Activated CD4-positive, alpha-beta T cell treated with anti-CD3 and anti-CD28 coated beads, Interleukin-2, amount 50 U/mL, for 24 hours (primary cell): ENCODE data around the gene CNBD2.
"Not testable (repeated sequence)": the region's sequence is repeated elsewhere in the genome, so short reads cannot be mapped to it uniquely, and the experiment has no call there.

Source experiments
- DNase-seq, 2 donors: peaks; one replicate each; pipeline ENCODE4 v3.0.0-alpha.2; 2020; ENCODE audit warnings: low read depth in 1 of 2, low spot score in 1 of 2

Gene CNBD2

GRCh38 chr20:35974256-35974655 is 5.9 kb downstream of the CNBD2 start:
- no peak for DNase-seq

DNA sequence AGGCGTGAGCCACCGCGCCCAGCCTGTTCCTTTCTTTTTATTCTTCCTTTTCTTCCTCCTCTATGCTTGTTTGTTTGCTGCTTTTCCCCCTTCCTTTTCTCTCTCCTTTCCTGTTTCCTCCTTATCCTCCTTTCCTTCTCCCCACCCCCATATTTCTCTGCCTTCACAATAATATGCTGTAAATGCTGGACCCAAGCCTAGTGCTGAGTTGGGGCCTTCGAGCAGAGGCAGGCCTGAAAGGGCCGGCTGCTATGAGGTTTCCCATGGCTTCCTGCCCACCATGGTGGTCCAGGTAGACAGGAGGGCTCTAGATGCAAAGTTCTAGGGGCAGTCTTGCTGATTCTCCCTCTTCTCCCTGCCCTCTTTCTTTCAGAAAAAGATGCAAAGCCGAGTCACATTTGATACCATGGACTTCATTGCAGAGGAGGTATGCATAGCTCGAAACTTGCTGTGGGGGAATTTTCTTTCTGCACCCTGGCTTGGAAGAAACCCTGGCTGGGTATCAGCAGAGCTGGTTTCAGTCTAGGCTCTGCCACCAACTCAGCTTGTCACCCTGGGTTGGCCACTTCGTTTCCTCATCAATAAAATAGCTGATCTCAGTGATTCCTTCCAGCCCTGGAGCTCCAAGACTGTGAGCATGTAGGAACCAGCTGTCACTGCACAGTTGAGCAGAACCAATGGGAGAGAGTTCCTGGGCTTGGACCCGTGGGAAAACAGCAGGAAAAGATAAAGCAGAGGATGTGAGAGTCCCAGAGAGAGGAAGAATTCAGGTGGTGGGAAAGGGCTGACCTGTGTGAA is 7.4 kb downstream of the CNBD2 start:
- DNase-seq: no peak

DNA sequence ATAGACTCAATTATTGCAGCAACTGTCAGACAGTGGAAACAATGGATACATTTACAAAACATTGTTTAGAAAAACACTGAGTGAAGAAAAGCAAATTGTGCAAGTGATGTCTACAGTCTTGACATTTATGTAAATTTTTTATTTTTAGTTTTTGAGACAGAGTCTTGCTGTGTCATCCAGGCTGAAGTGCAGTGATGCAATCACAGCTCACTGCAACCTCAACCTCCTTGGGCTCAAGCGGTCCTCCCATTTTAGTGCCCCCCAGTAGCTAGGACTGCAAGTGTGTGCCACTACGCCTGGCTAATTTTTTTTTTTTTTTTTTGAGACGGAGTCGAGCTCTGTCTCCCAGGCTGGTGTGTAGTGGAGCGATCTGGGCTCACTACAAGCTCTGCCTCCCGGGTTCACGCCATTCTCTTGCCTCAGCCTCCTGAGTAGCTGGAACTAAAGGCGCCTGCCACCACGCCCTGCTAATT is 9.7 kb downstream of the CNBD2 start:
- no peak for DNase-seq

- no peak for DNase-seq
Measured at GRCh38 chr20:35979544-35979943, 11.2 kb downstream of the CNBD2 start.

DNA sequence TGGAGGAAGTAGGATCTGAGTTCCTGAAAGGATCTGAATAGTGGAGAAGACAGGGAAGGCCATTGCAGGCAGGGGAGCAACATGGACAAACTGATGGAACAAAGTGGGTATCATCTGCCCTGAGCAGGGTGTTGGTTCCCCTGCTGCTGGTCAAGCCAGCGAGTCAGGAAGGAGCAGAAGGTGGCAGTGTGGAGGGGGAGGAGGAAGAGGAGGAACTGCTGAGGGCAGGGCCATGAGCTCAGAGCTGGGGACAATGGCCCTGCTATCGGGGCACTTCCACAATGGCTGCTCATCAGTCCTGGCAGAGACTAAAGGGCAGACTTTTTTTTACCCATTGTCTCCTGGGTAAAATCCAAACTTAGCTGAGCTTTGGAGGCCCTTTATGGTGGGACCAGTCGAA is 13.6 kb downstream of the CNBD2 start:
- DNase-seq: no peak

DNA sequence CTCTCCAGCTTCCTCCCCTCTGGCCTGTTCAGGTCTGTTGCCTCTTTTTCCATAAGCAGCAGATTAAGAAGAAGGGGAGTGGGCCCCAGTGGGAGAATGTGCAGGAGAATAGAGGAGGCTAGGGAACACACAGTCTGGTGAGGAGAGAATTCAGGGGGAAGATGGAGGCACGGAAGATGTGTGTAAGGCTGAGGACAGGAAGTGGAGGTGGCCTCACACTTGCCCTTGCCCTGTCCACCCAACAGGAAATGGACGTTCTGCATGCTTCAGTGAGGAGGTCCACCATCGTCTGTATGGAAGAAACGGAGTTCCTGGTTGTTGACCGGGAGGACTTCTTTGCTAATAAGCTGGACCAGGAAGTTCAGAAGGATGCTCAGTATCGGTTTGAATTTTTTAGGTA is 16.0 kb downstream of the CNBD2 start:
- no peak for DNase-seq

GRCh38 chr20:35985806-35986205 is 17.4 kb downstream of the CNBD2 start:
- no peak for DNase-seq

DNA sequence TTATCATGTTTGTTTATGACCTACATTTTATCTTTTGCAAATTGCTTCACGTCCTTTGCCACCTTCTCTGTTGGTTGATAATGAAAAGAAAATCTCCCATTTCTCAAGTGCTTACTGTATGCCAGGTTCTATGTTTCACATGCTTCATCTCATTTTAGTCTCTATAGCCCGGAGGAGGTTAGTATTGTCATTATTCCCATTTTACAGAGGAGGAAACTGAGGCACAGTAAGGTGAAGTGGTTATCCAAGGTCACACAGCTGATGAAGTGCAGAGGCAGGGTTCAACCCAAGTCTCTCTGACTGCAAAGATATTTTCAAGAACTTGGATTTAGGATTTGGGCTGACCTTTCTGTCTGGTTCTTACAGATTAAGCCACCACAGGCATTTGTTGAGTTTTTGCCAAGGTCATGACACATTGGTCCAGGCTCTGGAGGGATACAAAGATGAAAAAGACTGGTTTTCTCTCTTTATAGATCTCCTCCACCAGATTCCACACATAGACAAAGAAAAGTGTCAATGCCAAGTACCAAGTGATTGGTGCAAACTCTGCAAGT is 20.6 kb downstream of the CNBD2 start:
- DNase-seq: no peak

DNA sequence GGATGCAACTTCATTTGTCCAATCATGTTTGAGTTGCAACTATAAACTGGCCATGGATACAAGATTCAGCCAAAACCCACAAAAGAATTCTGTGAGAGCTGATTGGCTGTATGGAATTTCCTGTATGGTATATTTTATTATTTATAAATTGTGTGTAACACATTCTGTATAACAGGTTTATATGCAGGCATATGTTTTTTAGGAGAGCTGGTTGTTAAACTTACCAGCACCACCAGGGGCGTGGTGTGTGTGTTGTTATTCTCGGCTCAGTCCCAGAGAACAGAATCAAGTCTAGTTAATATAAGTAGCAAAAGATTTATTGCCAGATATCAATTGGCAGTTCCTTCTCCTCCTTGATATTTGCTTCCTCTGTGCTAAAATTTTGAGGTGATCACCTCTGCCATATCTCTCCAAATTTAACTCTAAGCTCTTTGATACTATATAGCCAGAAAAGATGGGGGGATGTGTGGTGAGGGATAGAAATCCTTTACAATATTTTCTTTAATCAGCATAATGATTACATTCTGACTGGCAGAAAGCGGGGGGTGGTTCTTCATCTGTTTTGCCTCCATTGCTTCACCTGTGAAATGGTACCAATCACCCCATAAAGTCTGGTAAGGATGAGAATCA is 22.9 kb downstream of the CNBD2 start:
- no peak for DNase-seq

DNA sequence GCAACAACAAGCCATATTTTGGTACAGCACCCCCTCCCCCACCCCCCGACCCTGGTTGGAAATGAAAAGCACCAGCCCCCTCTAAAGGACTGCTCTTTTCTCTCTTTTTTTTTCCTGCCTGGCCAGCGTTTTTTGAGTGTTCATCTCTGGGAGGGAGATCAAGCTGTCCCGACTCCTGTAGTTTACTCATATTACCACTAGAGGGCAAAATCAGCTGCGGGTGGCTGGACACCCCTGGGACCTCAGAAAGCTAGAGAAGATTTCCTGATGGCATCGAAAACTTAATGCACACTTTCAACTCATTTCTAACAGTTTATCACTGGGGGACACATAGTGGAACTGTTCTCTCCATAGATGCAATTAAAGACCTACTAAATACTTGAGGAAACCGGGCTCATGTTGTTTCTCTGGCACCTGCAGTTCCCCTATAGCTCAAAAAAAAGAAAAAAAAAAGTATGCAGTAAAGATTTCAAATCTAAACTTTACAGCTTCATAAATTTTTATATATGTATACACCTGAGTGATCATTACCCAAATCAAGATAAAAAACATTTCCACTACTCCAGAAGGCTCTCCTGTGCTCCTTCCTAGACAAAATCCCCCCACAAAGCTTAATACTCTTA is 24.4 kb downstream of the CNBD2 start:
- DNase-seq: peak in 1 of 2 donors; percentile 37

GRCh38 chr20:35994994-35995453 is 26.6 kb downstream of the CNBD2 start:
- peak; percentile 63 to 66 for DNase-seq

DNA sequence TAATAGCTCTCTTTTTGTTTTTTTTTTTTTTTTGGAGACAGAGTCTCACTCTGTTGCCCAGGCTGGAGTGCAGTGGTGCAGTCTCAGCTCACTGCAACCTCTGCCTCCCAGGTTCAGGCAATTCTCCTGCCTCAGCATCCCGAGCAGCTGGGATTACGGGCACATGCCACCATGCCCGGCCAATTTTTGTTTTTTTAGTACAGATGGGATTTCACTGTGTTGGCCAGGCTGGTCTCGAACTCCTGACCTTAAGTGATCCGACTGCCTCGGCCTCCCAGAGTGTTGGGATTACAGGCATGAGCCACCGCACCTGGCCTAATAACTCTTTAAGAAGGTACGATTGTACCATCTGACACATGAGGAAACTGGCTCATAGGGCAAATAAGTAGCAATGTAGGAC is 28.1 kb downstream of the CNBD2 start:
- DNase-seq: not testable (repeated sequence)

GRCh38 chr20:36001331-36001730 is 32.9 kb downstream of the CNBD2 start:
- not testable (repeated sequence) for DNase-seq

DNA sequence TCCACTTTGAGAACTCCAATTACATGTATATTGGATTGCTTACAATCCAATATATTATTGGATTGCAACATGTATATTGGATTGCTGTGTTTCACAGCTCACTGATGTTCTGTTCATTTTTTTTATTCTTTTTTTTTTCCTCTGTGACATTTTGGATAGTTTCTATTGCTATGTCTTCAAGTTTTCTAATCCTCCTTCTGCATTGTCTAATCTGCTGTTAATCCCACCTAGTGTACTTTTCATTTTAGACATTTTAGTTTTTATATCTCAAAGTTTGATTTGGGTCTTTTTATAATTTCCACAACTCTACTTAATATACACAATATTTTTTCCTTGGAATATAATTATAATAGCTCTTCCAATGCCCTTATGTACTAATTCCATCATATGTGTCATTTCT is 34.5 kb downstream of the CNBD2 start:
- no peak for DNase-seq

- DNase-seq: no peak
Measured at GRCh38 chr20:36004045-36004444, 35.7 kb downstream of the CNBD2 start.

DNA sequence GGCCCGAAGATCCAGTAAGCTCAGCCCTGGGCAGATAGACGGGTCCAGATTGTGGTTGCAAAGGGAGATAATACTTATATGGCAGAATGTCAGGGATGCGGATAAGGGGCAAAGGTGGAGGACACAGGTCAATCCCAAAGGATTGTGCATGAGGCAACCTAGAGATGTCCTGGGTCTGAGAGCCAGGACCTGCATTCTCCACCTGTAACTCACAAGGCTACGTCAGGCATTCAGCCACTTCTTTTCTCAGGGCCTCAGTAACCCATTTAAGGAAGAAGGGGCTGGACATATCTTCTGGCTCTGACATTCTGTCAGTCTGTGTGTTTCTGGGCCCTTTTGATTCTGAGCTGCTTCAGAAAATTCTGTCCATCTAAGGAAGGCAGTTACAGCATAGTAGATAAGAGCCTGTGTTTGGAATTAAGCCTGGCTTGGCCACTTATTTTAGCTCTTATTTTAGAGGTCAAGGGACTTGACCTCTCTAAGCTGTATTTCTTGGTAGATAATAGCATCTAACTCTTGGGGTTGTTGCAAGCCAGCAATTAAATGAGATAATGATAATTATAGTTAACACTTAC is 40.2 kb downstream of the CNBD2 start:
- no peak for DNase-seq

GRCh38 chr20:36010076-36010475 is 41.7 kb downstream of the CNBD2 start:
- DNase-seq: no peak

DNA sequence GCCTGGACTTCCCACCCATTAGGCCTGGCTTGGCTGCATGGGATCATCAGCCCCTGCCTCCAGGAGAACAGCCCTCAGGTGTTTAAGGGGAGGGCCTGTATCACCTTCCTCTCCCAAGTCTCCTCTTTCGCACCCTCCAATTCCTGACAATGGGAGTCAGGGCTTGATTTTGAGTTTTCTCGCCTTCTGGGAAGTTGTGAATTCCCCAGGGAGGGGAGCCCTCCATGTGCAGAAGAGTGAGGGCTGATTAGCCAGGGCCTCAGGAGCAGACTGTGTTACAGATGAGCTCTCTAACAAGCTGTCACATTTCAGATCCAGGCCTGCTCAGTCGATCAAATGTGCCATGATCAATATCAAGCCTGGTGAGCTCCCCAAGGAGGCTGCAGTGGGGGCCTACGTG is 42.4 kb downstream of the CNBD2 start:
- DNase-seq: no peak

GRCh38 chr20:36015806-36016403 is 47.5 kb downstream of the CNBD2 start:
- no peak for DNase-seq

DNA sequence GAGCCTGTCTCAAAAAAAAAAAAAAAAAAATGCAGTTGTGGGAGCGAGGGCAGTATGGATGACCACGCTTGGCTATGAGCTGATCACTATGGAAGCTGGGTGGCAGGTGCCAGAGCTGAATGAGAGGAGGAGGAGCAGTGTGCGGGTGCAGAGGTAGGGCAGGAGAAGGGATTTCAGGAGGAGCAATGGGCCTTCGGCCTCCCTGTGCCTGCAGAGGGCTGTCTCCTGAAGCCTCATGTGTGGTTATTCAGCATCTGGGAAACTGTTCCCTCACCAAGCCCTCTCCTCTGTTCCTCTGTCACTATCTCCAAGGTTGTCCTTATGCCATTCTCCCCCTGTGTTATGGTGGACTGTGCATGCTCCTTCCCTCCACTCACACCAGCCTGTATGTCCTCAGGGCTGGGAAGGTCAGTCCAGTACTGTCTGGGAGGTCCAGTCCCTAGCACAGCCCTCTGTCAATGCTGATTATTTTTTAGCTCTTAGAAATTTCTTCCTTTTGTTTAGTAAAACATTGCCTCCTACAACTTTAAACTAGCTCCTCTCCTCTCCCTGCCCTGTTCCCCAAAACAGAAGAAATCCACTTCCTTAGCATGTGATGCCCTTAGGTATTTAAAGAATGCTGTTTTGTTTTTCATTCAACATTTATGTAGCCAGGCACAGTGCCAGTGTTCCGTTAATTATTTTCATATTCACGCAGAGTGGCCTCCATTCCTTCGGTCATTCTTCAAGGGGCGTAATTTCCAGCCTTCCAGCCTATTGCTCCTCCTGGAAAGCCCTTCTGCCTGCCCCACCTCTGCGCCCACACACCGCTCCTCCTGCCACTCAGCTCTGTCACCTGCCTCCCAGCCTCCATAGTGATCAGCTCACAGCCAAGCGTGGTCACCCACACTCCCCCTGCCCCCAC is 48.9 kb downstream of the CNBD2 start:
- no peak for DNase-seq
